K562 (cell line): ENCODE results near the gene CELF4. TPM values are rescaled to one million over a fixed set of nuclear protein-coding genes. Genes with fewer than 3 reads are reported as not detected.

Source experiments
- ATAC-seq: fragments of 200-7000 bp; cut with Tn5 transposase; 3 replicates; pipeline ENCODE4 v1.9.1; 2020; ENCODE audit warnings: moderate library complexity
- BruUV-seq: library from RNA; stranded (reverse); fragments of 400-500 nt; replicated peaks from 2 replicates; lab custom pipeline; 2021; lab: Mats Ljungman, UMichigan
- CTCF ChIA-PET: fragments of 300-600 bp; formaldehyde crosslinking; extraction: SDS; loops from one replicate; lab custom pipeline; 2021; ENCODE audit warnings: low intra/inter-chr PET ratio; lab: Yijun Ruan, JAX
- POLR2A ChIA-PET: fragments of 300-600, 350-650 bp; sonication (Branson Sonifier 250); formaldehyde crosslinking; extraction: SDS; loops from one replicate; lab custom pipeline; 2021; ENCODE audit warnings: antibody characterized with exemption, inconsistent platforms; lab: Yijun Ruan, JAX
- DNase-seq, 4 experiments: peaks; one replicate each; pipeline versions ENCODE4 v3.0.0 to v3.0.0-alpha.2; 2011 to 2018; ENCODE audit warnings: low spot score in 3 of 4, mixed read lengths in 3 of 4; ENCODE audit errors: extremely low read depth in 1 of 4
- FAIRE-seq: peaks from 2 replicates; lab custom pipeline; 2011; peaks lifted over from hg19 to GRCh38; lab: Jason Lieb, UNC
- H2AFZ ChIP-seq: 2 replicates; pipeline ENCODE4 v1.6.0; 2011; ENCODE audit warnings: low read depth, low read length, control low read depth, inconsistent platforms
- H3K27ac ChIP-seq: fragments of 200-600 bp; 3 replicates; pipeline ENCODE4 v1.8.0; 2011; ENCODE audit warnings: low read depth, mild to moderate bottlenecking, control low read depth, inconsistent platforms, low read length, moderate library complexity, mixed read lengths; ENCODE audit errors: extremely low read depth
- H3K27me3 ChIP-seq, 2 experiments: fragments of 300-600 bp in 1 of 2; 2 replicates in 1 of 2; 3 replicates in 1 of 2; pipeline versions ENCODE4 v1.6.0 to v1.8.0; 2011; ENCODE audit warnings: inconsistent platforms in 2 of 2, low read length in 2 of 2, mild to moderate bottlenecking in 1 of 2, mixed read lengths in 1 of 2, moderate library complexity in 1 of 2; ENCODE audit not compliant: control insufficient read depth in 2 of 2, insufficient read depth in 2 of 2
- H3K36me3 ChIP-seq: fragments of 300-600 bp; 3 replicates; pipeline ENCODE4 v1.8.0; 2011; ENCODE audit warnings: mild to moderate bottlenecking, low read length, inconsistent platforms; ENCODE audit not compliant: control insufficient read depth, insufficient read depth
- H3K4me1 ChIP-seq, 2 experiments: fragments of 200-600 bp in 1 of 2; replicated peaks in 1 of 2; 2 replicates in 1 of 2; 3 replicates in 1 of 2; pipeline versions ENCODE4 v1.5.1 to v1.8.0; 2011; ENCODE audit warnings: inconsistent platforms in 2 of 2, low read length in 2 of 2, mild to moderate bottlenecking in 1 of 2, mixed read lengths in 1 of 2, moderate library complexity in 1 of 2; ENCODE audit not compliant: control insufficient read depth in 2 of 2, insufficient read depth in 2 of 2
- H3K4me2 ChIP-seq: 2 replicates; pipeline ENCODE4 v1.6.1; 2011; ENCODE audit warnings: low read length, control low read depth, inconsistent platforms, mixed read lengths; ENCODE audit not compliant: insufficient read depth
- H3K4me3 ChIP-seq: fragments of 200-600 bp; sonication (generic), shearing (Covaris generic); 2 replicates; pipeline ENCODE4 v1.5.1; 2016; ENCODE audit warnings: control low read depth, inconsistent platforms
- H3K79me2 ChIP-seq: fragments of 200-600 bp; 3 replicates; pipeline ENCODE4 v1.8.0; 2011; ENCODE audit warnings: low read length, inconsistent platforms; ENCODE audit not compliant: control insufficient read depth, insufficient read depth
- H3K9ac ChIP-seq, 2 experiments: 2 replicates each; pipeline versions ENCODE4 v1.6.0 to v1.6.1; 2011; ENCODE audit warnings: low read depth in 2 of 2, low read length in 2 of 2, control low read depth in 1 of 2, inconsistent platforms in 1 of 2, mild to moderate bottlenecking in 1 of 2, mixed read lengths in 1 of 2; ENCODE audit not compliant: insufficient read depth in 1 of 2
- H3K9me1 ChIP-seq: one replicate; pipeline ENCODE4 v1.6.0; 2011; ENCODE audit warnings: inconsistent platforms, mild to moderate bottlenecking, low read length, moderate library complexity; ENCODE audit not compliant: control insufficient read depth, insufficient read depth
- H3K9me3 ChIP-seq: replicated peaks from 2 replicates; pipeline ENCODE4 v1.5.1; 2011; ENCODE audit warnings: low read depth, low read length, inconsistent platforms; ENCODE audit not compliant: control insufficient read depth, insufficient read depth
- H4K20me1 ChIP-seq: replicated peaks from 2 replicates; pipeline ENCODE4 v1.6.1; 2011; ENCODE audit warnings: low read length, inconsistent platforms, mixed read lengths; ENCODE audit not compliant: control insufficient read depth, insufficient read depth
- NR3C1 ChIP-seq: sonication (generic); formaldehyde crosslinking; IDR thresholded peaks from 2 replicates; pipeline ENCODE4 v1.8.1; 2022; ENCODE audit warnings: missing genetic modification reagents
- PHB2 ChIP-seq: fragments of 450-650 bp; IDR thresholded peaks from 2 replicates; pipeline ENCODE4 v1.6.1; 2017; ENCODE audit warnings: low read depth
- PTBP1 ChIP-seq: fragments of 200-400 bp; formaldehyde crosslinking; IDR thresholded peaks from 2 replicates; pipeline ENCODE4 v1.6.1; 2017; ENCODE audit warnings: low read depth, low read length
- RHOXF2B ChIP-seq: fragments of 250-450 bp; sonication (Bioruptor Pico); conservative IDR thresholded peaks from 2 replicates; pipeline ENCODE4 v1.5.1; 2021
- SMC3 ChIP-seq: conservative IDR thresholded peaks from 2 replicates; pipeline ENCODE4 v1.6.1; 2011; ENCODE audit warnings: low read depth, low read length, improper control_type of control experiment; ENCODE audit not compliant: insufficient read depth
- TCF7 ChIP-seq: sonication (generic); IDR thresholded peaks from 2 replicates; pipeline ENCODE4 v1.6.1; 2016; ENCODE audit warnings: antibody characterized with exemption, borderline replicate concordance
- TOE1 ChIP-seq, 2 experiments: fragments of 450-650 bp in 1 of 2; sonication (generic) in 1 of 2; formaldehyde crosslinking in 1 of 2; IDR thresholded peaks; 2 replicates each; pipeline versions ENCODE4 v1.7.1 to v1.8.0; 2016 to 2022; ENCODE audit warnings: borderline replicate concordance in 2 of 2, mild to moderate bottlenecking in 2 of 2, antibody characterized with exemption in 1 of 2, inconsistent platforms in 1 of 2, low read depth in 1 of 2, missing genetic modification reagents in 1 of 2, moderate library complexity in 1 of 2
- ZBTB2 ChIP-seq: fragments of 450-650 bp; IDR thresholded peaks from 2 replicates; pipeline ENCODE4 v1.6.1; 2016; ENCODE audit warnings: antibody characterized with exemption
- ZNF184 ChIP-seq: sonication (generic); formaldehyde crosslinking; IDR thresholded peaks from 2 replicates; pipeline ENCODE4 v1.5.0; 2020; ENCODE audit warnings: missing genetic modification reagents
- ZNF324 ChIP-seq: fragments of 250-450 bp; sonication (Bioruptor Pico); IDR thresholded peaks from 2 replicates; pipeline ENCODE4 v1.4.0; 2020; ENCODE audit warnings: mild to moderate bottlenecking
- ZNF584 ChIP-seq: fragments of 200-800 bp; sonication (Bioruptor generic); IDR thresholded peaks from 2 replicates; pipeline ENCODE4 v1.6.1; 2016; ENCODE audit warnings: low read depth, mild to moderate bottlenecking, missing genetic modification characterization, missing compliant biosample characterization
- WGBS: fragments of 100-300 bp; shearing (Covaris generic); methylation state at CpG from one replicate; pipeline ENCODE4 v1.1.6; 2016; ENCODE audit warnings: low coverage, mixed read lengths; ENCODE audit not compliant: insufficient coverage; ENCODE audit errors: missing lambda C conversion rate; 5-methylcytosine and 5-hydroxymethylcytosine counted together
- in situ Hi-C: fragments of 300-500 bp; cut with MboI; formaldehyde crosslinking; loops from 4 replicates; pipeline ENCODE4 v1.15.0; 2018; ENCODE audit warnings: inconsistent platforms, mixed read lengths
- intact Hi-C: fragments of 100-400 bp; cut with micrococcal nuclease; formaldehyde crosslinking; loops from 2 replicates; pipeline ENCODE4 v1.14.2; 2022
- polyA plus RNA-seq, 8 experiments: library from polyadenylated mRNA; depleted of rRNA in 4 of 8; stranded (reverse) in 5 of 8; unstranded in 3 of 8; fragments of >200 nt; fragmentation: Nextera tagmentation in 2 of 8; fragmentation: Illumina TruSeq in 1 of 8; extraction: Ambion mirVana in 2 of 8; extraction: Trizol in 1 of 8; gene quantifications; 2 replicates each; pipeline versions ENCODE4 v1.2.1 to v1.2.3, GENCODE V29; 2011 to 2014; ENCODE audit warnings: inconsistent platforms in 1 of 8, missing spikeins in 1 of 8
- total RNA-seq, 7 experiments: library from RNA; depleted of rRNA in 6 of 7; stranded (reverse); fragments of >200 nt in 6 of 7; fragmentation: Illumina TruSeq in 2 of 7; extraction: Trizol in 2 of 7; gene quantifications; 2 replicates each; pipeline versions ENCODE4 v1.2.1 to v1.2.3, GENCODE V29; 2011 to 2021; ENCODE audit warnings: low replicate concordance in 1 of 7

The CELF4 gene
- total and polyA plus RNA-seq, 9 of the 15 experiments (the other 6 are each of a cell fraction or from before 2014, with no cell fraction given), result 0.04 to 0.24 (median 0.07) TPM; not detected in 3

GRCh38 chr18:37265382-37265781 is 300.2 kb downstream of the CELF4 start:
- CTCF ChIA-PET, result no interaction called here
- H3K9ac ChIP-seq, result no peak overlapping the region
- H3K4me1 ChIP-seq, result peaks cover 0 to 4% of the 10 kb centered on the region in 2 experiments; a peak in 1 of 5 replicates
- no peaks in the 10 kb centered on the region for H3K36me3 ChIP-seq
- intact Hi-C loops, result no loop called here
- in situ Hi-C loops, result no loop called here
- no peak overlapping the region for H3K4me2 ChIP-seq
- no peak for FAIRE-seq
- POLR2A ChIA-PET, result interaction anchor here (0.6 to 0.7 kb wide), 2 partner anchors 14 to 45 kb away, joined by 3 read pairs; no protein-coding TSS in a partner anchor
- TF ChIP-seq PHB2, result no peak
- no peak for TF ChIP-seq PTBP1
- TF ChIP-seq TOE1 (IDR thresholded peaks at IDR 0.05; ENCODE audit: borderline replicate concordance), result no peak
- no peak for TF ChIP-seq TOE1 (CRISPR knock-in tag; IDR thresholded peaks at IDR 0.05; ENCODE audit: borderline replicate concordance, low read depth)
- no peak for TF ChIP-seq ZBTB2
- TF ChIP-seq ZNF324 (CRISPR knock-in tag), result no peak
- no peak for TF ChIP-seq RHOXF2B
- TF ChIP-seq TCF7, result no peak
- no peak for TF ChIP-seq ZNF184 (CRISPR knock-in tag)
- no peak for TF ChIP-seq NR3C1
- TF ChIP-seq ZNF584 (CRISPR knock-in tag), result no peak
- no peak for TF ChIP-seq SMC3
- TF ChIP-seq, all 486 proteins: peak for 0
- no peaks in the 10 kb centered on the region for H3K9me3 ChIP-seq
- H3K27ac ChIP-seq, result no peak overlapping the region
- H4K20me1 ChIP-seq, result no peaks in the 10 kb centered on the region
- no peaks in the 10 kb centered on the region for H3K9me1 ChIP-seq
- H2AFZ ChIP-seq, result no peak overlapping the region
- BruUV-seq, result no TSS peak
- ATAC-seq, result no peak
- WGBS, result 6% methylated on average over 2 of the region's 2 CpGs
- H3K27me3 ChIP-seq, result peaks cover 0 to 2% of the 10 kb centered on the region in 2 experiments; a peak in 2 of 5 replicates
- DNase-seq, result no peak
- H3K4me3 ChIP-seq, result no peak overlapping the region
- H3K79me2 ChIP-seq, result no peaks in the 10 kb centered on the region
